SK-N-SH (cell line): Measurements from ENCODE around the gene TDRD10. TPM values are rescaled to one million over a fixed set of nuclear protein-coding genes. Genes with fewer than 3 reads are reported as not detected.

Experiments used
- CTCF ChIA-PET: fragments of 300-600, 350-600 bp; formaldehyde crosslinking; extraction: SDS; loops from one replicate; lab custom pipeline; 2021; lab: Yijun Ruan, JAX
- POLR2A ChIA-PET: fragments of 350-600 bp; sonication (Branson Sonifier 250); formaldehyde crosslinking; extraction: SDS; loops from one replicate; lab custom pipeline; 2020; ENCODE audit warnings: antibody characterized with exemption, inconsistent platforms; lab: Yijun Ruan, JAX
- DNase-seq: peaks from one replicate; pipeline ENCODE4 v3.0.0; 2012
- H2AFZ ChIP-seq: fragments of 200-600 bp; sonication (generic); 2 replicates; pipeline ENCODE4 v1.8.1; 2016; ENCODE audit warnings: antibody characterized with exemption, mild to moderate bottlenecking, low read depth
- H3F3A ChIP-seq: fragments of 200-600 bp; sonication (generic); replicated peaks from 2 replicates; pipeline ENCODE3; 2016; ENCODE audit warnings: antibody characterized with exemption, mild to moderate bottlenecking; ENCODE audit not compliant: insufficient read depth
- H3K27ac ChIP-seq, 2 experiments: fragments of 200-500 bp in 1 of 2; fragments of 200-600 bp in 1 of 2; sonication (Bioruptor generic) in 1 of 2; sonication (generic), shearing (Covaris generic) in 1 of 2; 2 replicates each; pipeline versions ENCODE4 v1.5.1 to v1.6.1; 2014 to 2016; ENCODE audit warnings: low read depth in 2 of 2, inconsistent platforms in 1 of 2, low read length in 1 of 2, mild to moderate bottlenecking in 1 of 2, mixed read lengths in 1 of 2
- H3K27me3 ChIP-seq: fragments of 200-600 bp; sonication (generic), shearing (Covaris generic); 2 replicates; pipeline ENCODE4 v1.6.1; 2016; ENCODE audit warnings: mixed run types; ENCODE audit not compliant: insufficient read depth
- H3K36me3 ChIP-seq, 2 experiments: fragments of 200-500 bp in 1 of 2; fragments of 200-600 bp in 1 of 2; sonication (Bioruptor generic) in 1 of 2; sonication (generic) in 1 of 2; replicated peaks in 1 of 2; 2 replicates each; pipeline versions ENCODE3 to v1.5.1; 2014 to 2016; ENCODE audit warnings: low read length in 1 of 2, mild to moderate bottlenecking in 1 of 2; ENCODE audit not compliant: insufficient read depth in 2 of 2, control insufficient read depth in 1 of 2
- H3K4me1 ChIP-seq, 2 experiments: fragments of 200-500 bp in 1 of 2; fragments of 200-600 bp in 1 of 2; sonication (Bioruptor generic) in 1 of 2; sonication (generic), shearing (Covaris generic) in 1 of 2; 2 replicates each; pipeline versions ENCODE4 v1.5.1 to v1.6.1; 2014 to 2016; ENCODE audit warnings: low read depth in 1 of 2, low read length in 1 of 2, mixed run types in 1 of 2; ENCODE audit not compliant: insufficient read depth in 2 of 2, control insufficient read depth in 1 of 2
- H3K4me2 ChIP-seq: fragments of 200-600 bp; sonication (generic), shearing (Covaris generic); 2 replicates; pipeline ENCODE4 v1.6.1; 2017; ENCODE audit warnings: mixed run types
- H3K4me3 ChIP-seq, 2 experiments: fragments of 200-500 bp in 1 of 2; fragments of 200-600 bp in 1 of 2; sonication (Bioruptor generic) in 1 of 2; sonication (generic), shearing (Covaris generic) in 1 of 2; 2 replicates each; pipeline versions ENCODE4 v1.5.1 to v1.8.1; 2014 to 2016; ENCODE audit warnings: low read depth in 2 of 2, inconsistent platforms in 1 of 2, low read length in 1 of 2, mild to moderate bottlenecking in 1 of 2, mixed read lengths in 1 of 2, moderate library complexity in 1 of 2
- H3K79me2 ChIP-seq: fragments of 200-600 bp; sonication (generic); 2 replicates; pipeline ENCODE4 v1.8.1; 2017; ENCODE audit warnings: mild to moderate bottlenecking; ENCODE audit not compliant: insufficient read depth
- H3K9ac ChIP-seq: fragments of 200-600 bp; sonication (generic); 2 replicates; pipeline ENCODE4 v1.6.1; 2017; ENCODE audit warnings: mixed run types
- H3K9me2 ChIP-seq: fragments of 200-600 bp; sonication (generic); 2 replicates; pipeline ENCODE4 v1.6.1; 2017; ENCODE audit warnings: mixed run types
- H3K9me3 ChIP-seq: fragments of 200-600 bp; sonication (generic); 2 replicates; pipeline ENCODE4 v1.6.1; 2017; ENCODE audit warnings: mixed run types, mild to moderate bottlenecking, moderate library complexity
- H4K20me1 ChIP-seq: fragments of 200-600 bp; sonication (generic); 2 replicates; pipeline ENCODE4 v1.6.1; 2017; ENCODE audit warnings: mild to moderate bottlenecking, mixed run types; ENCODE audit not compliant: insufficient read depth
- CTCF ChIP-seq: fragments of 200-600 bp; sonication (generic); IDR thresholded peaks from 2 replicates; pipeline ENCODE4 v1.6.1; 2017; ENCODE audit warnings: antibody characterized with exemption, mild to moderate bottlenecking, moderate library complexity
- EP300 ChIP-seq, 2 experiments: IDR thresholded peaks; 2 replicates each; pipeline versions ENCODE4 v1.4.0 to v1.6.1; 2012; ENCODE audit warnings: borderline replicate concordance in 1 of 2, low read depth in 1 of 2, low read length in 1 of 2
- EZH2phosphoT487 ChIP-seq: fragments of 200-600 bp; sonication (generic); IDR thresholded peaks from 2 replicates; pipeline ENCODE4 v1.6.1; 2017; ENCODE audit warnings: low read depth, mixed run types, mild to moderate bottlenecking, antibody characterized with exemption, moderate library complexity, borderline replicate concordance
- FOSL2 ChIP-seq: IDR thresholded peaks from 2 replicates; pipeline ENCODE4 v1.4.0; 2012; ENCODE audit warnings: low read depth, mild to moderate bottlenecking, moderate library complexity, borderline replicate concordance
- GABPA ChIP-seq: IDR thresholded peaks from 2 replicates; pipeline ENCODE4 v1.4.0; 2012; ENCODE audit warnings: low read depth, mild to moderate bottlenecking
- MEF2A ChIP-seq: IDR thresholded peaks from 2 replicates; pipeline ENCODE4 v1.4.0; 2012; ENCODE audit warnings: low read depth, borderline replicate concordance
- MXI1 ChIP-seq: IDR thresholded peaks from 2 replicates; pipeline ENCODE4 v1.6.1; 2012; ENCODE audit warnings: mild to moderate bottlenecking, low read depth, low read length, improper control_type of control experiment
- PBX3 ChIP-seq: IDR thresholded peaks from 2 replicates; pipeline ENCODE4; 2012
- RAD21 ChIP-seq: IDR thresholded peaks from 2 replicates; pipeline ENCODE4 v1.6.1; 2012; ENCODE audit warnings: mild to moderate bottlenecking, low read length
- RCOR1 ChIP-seq: fragments of 150-350 bp; IDR thresholded peaks from 2 replicates; pipeline ENCODE4 v1.6.1; 2017; ENCODE audit warnings: antibody characterized with exemption, low read length
- REST ChIP-seq: IDR thresholded peaks from 2 replicates; pipeline ENCODE4 v1.6.1; 2012; ENCODE audit warnings: mild to moderate bottlenecking, low read depth, low read length, moderate library complexity
- RFX5 ChIP-seq: IDR thresholded peaks from 2 replicates; pipeline ENCODE4 v1.6.1; 2012; ENCODE audit warnings: mild to moderate bottlenecking, improper control_type of control experiment, low read length
- SMC3 ChIP-seq: IDR thresholded peaks from 2 replicates; pipeline ENCODE4 v1.6.1; 2012; ENCODE audit warnings: low read depth, low read length, improper control_type of control experiment
- TAF1 ChIP-seq: IDR thresholded peaks from 2 replicates; pipeline ENCODE4 v1.6.1; 2012; ENCODE audit warnings: low read depth, mild to moderate bottlenecking, low read length, moderate library complexity, borderline replicate concordance
- TCF12 ChIP-seq: IDR thresholded peaks from 2 replicates; pipeline ENCODE4 v1.4.0; 2012
- YY1 ChIP-seq: IDR thresholded peaks from 2 replicates; pipeline ENCODE4 v1.4.0; 2012; ENCODE audit warnings: low read depth, mild to moderate bottlenecking
- WGBS: methylation state at CpG from one replicate; pipeline ENCODE4 v1.1.6; 2017; ENCODE audit warnings: low lambda C conversion rate; 5-methylcytosine and 5-hydroxymethylcytosine counted together
- polyA plus RNA-seq, 3 experiments: library from polyadenylated mRNA; depleted of rRNA; stranded (reverse); fragments of >200 nt; gene quantifications; 2 replicates each; pipeline ENCODE4 v1.2.3, GENCODE V29; 2012

Gene TDRD10
- polyA plus RNA-seq, 1 of the 3 experiments (the other 2 are of a cell fraction): not detected

GRCh38 chr1:154478013-154478412, 24.0 kb upstream of the TDRD10 start (continued):
- TF ChIP-seq MEF2A (no peak), PBX3 (no peak), FOSL2 (no peak), SMC3 (no peak), EP300 (IDR thresholded peaks at IDR 0.05; ENCODE audit: borderline replicate concordance in 1 of 2, low read depth in 1 of 2, low read length in 1 of 2) (no peak)

- peak overlapping the region; percentile 96 for H2AFZ ChIP-seq
- H3K27ac ChIP-seq: no peak overlapping the region
- no peaks in the 10 kb centered on the region for H3K27me3 ChIP-seq
- H3K79me2 ChIP-seq: no peaks in the 10 kb centered on the region
- CTCF ChIA-PET: interaction anchor here (0.6 to 9.8 kb wide), 20 partner anchors 11 to 459 kb away, joined by 3 to 187 read pairs (median 6); partner anchors contain the start of genes IL6R and UBE2Q1
- no peak overlapping the region for H3K4me2 ChIP-seq
- peaks cover 5 to 18% of the 10 kb centered on the region in 2 experiments; a peak in 2 of 4 replicates for H3K4me1 ChIP-seq
- peaks cover 7% of the 10 kb centered on the region for H3F3A ChIP-seq
- TF ChIP-seq CTCF: peak; percentile 41
- no peak for TF ChIP-seq TCF12
- no peak for TF ChIP-seq RFX5
- DNase-seq: no peak
- POLR2A ChIA-PET: no interaction called here
- H3K9me2 ChIP-seq: no peaks in the 10 kb centered on the region
- no peaks in the 10 kb centered on the region for H3K9me3 ChIP-seq
- no peaks in the 10 kb centered on the region for H4K20me1 ChIP-seq
- no peak overlapping the region for H3K9ac ChIP-seq
- no peaks in the 10 kb centered on the region for H3K36me3 ChIP-seq
- 82% methylated on average over 5 of the region's 5 CpGs for WGBS
- no peak overlapping the region for H3K4me3 ChIP-seq
Measured at GRCh38 chr1:154478639-154479038, 23.4 kb upstream of the TDRD10 start.

GRCh38 chr1:154479764-154480421, 22.1 kb upstream of the TDRD10 start:
- H3F3A ChIP-seq: peaks cover 7% of the 10 kb centered on the region
- H3K4me1 ChIP-seq: peaks cover 5 to 18% of the 10 kb centered on the region in 2 experiments; a peak in 2 of 4 replicates
- H3K9me2 ChIP-seq: no peaks in the 10 kb centered on the region
- ChIA-PET POLR2A (interaction anchor here (0.7 to 1.0 kb wide), 2 partner anchors 67 to 125 kb away, joined by 3 to 6 read pairs; no protein-coding TSS in a partner anchor), CTCF (interaction anchor here (0.6 to 9.8 kb wide), 76 partner anchors 9 to 606 kb away, joined by 3 to 187 read pairs (median 4); partner anchors contain the start of genes IL6R, PMVK and UBE2Q1)
- H3K9me3 ChIP-seq: no peaks in the 10 kb centered on the region
- peak; percentile 84 for DNase-seq
- H2AFZ ChIP-seq: peak overlapping the region; percentile 96; the same call in 1 of the 2 replicates
- no peaks in the 10 kb centered on the region for H4K20me1 ChIP-seq
- WGBS: 41% methylated on average over 9 of the region's 9 CpGs
- H3K4me3 ChIP-seq: no peak overlapping the region; a peak in 1 of 4 replicates
- H3K9ac ChIP-seq: no peak overlapping the region
- H3K4me2 ChIP-seq: no peak overlapping the region
- H3K36me3 ChIP-seq: no peaks in the 10 kb centered on the region
- no peaks in the 10 kb centered on the region for H3K79me2 ChIP-seq
- peak overlapping the region; percentile 17 to 78; a peak in 2 of 4 replicates for H3K27ac ChIP-seq
- no peaks in the 10 kb centered on the region for H3K27me3 ChIP-seq
- TF ChIP-seq GABPA (no peak), PBX3 (no peak), RCOR1 (no peak), MXI1 (no peak), EZH2phosphoT487 (no peak), YY1 (peak; percentile 83), RFX5 (peak; percentile 93), TCF12 (no peak; the same call in 1 of the 2 replicates), REST (no peak), RAD21 (peak; percentile 99), TAF1 (no peak)
